Mesenteric fat pad (tissue), 1 donor: ENCODE data around the gene LARGE1. TPM values are rescaled to one million over a fixed set of nuclear protein-coding genes. Genes with fewer than 3 reads are reported as not detected.

ENCODE experiments used
- DNase-seq: peaks from one replicate; pipeline ENCODE4 v3.0.0-alpha.2; 2020; ENCODE audit warnings: low spot score
- total RNA-seq: library from RNA; stranded (reverse); fragmentation: NEBNext Ultra II Directional; extraction: Animal tissue kit (Norgen Biotek cat#: 25700); gene quantifications from one replicate; pipeline ENCODE4 v1.2.1, GENCODE V29; 2021
- donor health status: DM: yes; HTN: yes; CAD: no.

The LARGE1 gene
- total RNA-seq, 1 donor from 2014 or later, result 26.2 TPM

GRCh38 chr22:33329398-33329797, 590.9 kb downstream of the LARGE1 start:
- DNase-seq, result no peak

GRCh38 chr22:33328789-33329296, 591.4 kb downstream of the LARGE1 start:
- DNase-seq, result no peak

- no peak for DNase-seq
Measured at GRCh38 chr22:33327348-33327860, 592.9 kb downstream of the LARGE1 start.

GRCh38 chr22:33326540-33327295, 593.6 kb downstream of the LARGE1 start:
- no peak for DNase-seq

DNA sequence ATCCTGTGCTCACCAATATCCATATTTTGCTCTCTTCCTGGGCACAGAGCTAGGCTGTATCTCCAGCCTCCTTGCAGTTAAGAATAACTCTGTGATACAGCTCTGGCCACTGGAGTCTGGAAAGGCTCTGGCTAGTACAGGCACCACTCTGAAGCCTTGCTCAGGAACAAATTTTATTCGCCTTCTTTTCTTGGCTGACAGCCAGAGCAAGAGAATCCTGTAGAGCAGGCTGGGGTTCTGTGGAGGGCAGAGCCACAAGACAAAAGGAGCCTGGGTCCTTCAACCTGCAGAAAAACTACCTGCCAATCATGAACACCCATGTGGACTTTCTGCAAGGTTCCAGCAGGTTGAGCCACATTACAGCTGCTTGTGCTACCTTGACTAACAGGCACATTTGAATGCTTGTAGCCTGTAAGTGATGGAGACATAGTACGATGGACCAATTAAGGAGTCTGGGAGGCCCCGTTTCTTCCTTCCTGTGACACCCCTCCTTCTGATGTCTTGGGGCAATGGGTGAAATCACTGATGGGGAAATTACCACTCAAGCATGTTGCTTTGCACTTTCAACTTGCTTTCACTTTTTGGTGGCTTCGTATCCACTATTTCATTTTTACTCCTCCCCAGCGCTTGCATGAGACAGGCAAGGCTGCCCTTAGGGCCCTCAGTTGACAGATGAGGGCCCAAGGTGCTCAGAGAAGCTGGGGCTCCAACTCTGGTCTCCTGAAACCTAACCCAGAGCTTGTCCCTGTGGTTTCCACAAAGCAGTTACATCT, 594.9 kb downstream of the LARGE1 start:
- DNase-seq, result no peak

DNA sequence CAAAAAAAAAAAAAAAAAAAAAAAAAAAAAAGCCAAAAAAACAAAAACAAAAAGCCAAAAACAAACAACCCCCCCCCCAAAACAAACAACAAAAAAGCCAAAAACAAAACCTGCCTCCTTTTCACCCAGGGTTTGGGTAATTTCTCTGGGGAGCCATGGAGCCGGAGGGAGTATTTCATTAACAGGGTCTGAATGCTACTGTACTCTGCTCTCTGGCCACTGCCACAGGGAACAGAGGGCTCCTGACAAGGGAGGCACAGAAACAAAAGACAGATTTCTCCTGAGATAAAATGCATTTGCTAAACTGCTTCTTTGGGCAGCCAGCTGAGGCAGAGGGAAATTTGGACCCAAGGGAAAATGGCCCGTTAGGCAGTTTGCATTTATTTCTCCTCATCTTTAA, 596.0 kb downstream of the LARGE1 start:
- DNase-seq, result no peak

- DNase-seq, result no peak
Measured at GRCh38 chr22:33321466-33321865, 598.8 kb downstream of the LARGE1 start.

DNA sequence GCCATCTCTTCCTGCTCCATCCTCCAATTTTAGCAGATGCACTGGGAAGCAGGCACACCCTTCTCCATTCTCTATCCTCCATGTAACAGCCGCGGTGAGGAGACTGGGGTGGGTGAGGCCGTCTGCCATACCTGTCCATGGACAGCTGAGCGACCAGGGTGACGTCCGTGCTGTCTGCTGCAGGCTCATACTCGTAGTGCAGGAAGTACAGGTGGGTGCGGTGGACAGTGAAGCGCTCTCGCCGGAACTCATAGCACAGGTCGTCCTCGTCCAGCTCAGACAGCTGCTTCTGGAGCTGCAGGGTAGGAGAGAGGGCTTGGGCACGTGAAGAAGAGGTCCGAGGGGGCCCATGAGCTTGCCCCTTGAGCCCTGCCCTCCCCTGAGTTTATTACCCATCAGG, 604.3 kb downstream of the LARGE1 start:
- DNase-seq, result no peak

GRCh38 chr22:33315117-33315516, 605.2 kb downstream of the LARGE1 start:
- DNase-seq, result no peak

- no peak for DNase-seq
Measured at GRCh38 chr22:33314316-33314715, 606.0 kb downstream of the LARGE1 start.

- DNase-seq, result no peak
Measured at GRCh38 chr22:33303099-33303498, 617.2 kb downstream of the LARGE1 start.

- DNase-seq, result no peak
Measured at GRCh38 chr22:33302549-33302948, 617.7 kb downstream of the LARGE1 start.

DNA sequence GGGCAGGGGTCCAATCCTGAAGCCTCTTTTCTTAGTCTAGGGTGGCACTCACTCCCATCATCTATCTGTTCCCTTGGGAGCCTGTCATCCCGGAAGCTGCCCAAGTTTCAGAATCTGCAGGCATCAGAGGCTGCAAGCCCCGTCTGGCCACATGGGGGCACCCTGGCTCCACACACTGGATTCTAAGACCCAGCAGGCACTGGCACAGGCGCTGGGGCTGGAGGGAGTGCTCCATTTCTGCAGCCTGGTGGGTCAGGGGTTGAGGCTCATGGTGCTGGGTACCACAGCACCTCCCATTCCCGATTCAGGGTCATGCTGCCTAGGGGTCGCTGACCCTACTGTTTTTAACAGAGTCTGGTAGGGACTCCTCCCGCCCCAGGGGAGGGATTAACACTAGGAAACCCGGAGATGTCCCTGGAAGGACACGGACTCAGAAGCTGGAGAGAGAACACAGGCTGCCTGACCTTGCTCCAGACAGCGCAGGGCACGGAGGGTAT, 618.2 kb downstream of the LARGE1 start:
- peak; percentile 91 for DNase-seq

DNA sequence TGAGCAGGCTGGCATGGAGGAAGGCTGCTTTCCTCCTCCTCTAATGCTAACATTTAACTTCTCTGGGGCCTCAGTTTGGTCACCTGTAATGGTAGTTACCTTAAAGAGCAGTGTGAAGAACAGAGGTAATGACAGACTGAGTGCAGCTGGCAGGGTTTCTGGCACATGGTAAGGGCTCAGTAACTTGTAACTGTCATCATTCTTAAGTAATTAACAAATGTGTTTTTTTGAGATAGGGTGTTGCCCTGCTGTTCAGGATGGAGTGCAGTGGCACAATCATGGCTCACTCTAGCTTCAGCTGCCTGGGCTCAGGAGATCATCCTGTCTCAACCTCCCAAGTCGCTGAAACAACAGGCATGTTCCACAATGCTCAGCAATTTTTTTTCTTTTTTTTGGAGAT, 620.1 kb downstream of the LARGE1 start:
- DNase-seq, result no peak

- no peak for DNase-seq
Measured at GRCh38 chr22:33299245-33299956, 620.9 kb downstream of the LARGE1 start.

GRCh38 chr22:33296941-33297340, 623.3 kb downstream of the LARGE1 start:
- no peak for DNase-seq

- no peak for DNase-seq
Measured at GRCh38 chr22:33288078-33288477, 632.2 kb downstream of the LARGE1 start.

DNA sequence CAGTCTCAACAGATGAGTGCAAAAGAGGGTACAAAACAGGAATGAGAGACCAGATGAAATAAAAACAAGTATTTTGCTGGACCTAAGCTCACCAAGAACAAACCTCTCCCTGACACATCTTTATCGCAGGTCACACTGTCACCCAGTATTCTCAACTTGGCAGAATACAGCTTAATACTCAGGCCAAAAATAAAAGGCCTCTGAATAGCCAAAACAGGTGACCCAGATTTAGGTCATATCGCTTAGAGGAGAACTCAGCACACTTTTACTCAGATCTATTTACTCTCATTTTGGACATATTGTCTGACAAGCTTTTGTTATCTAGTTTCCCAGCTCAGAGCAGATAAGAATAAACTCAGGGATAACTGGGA, 645.2 kb downstream of the LARGE1 start:
- DNase-seq, result no peak

GRCh38 chr22:33274214-33275072, 645.8 kb downstream of the LARGE1 start:
- DNase-seq, result no peak

DNA sequence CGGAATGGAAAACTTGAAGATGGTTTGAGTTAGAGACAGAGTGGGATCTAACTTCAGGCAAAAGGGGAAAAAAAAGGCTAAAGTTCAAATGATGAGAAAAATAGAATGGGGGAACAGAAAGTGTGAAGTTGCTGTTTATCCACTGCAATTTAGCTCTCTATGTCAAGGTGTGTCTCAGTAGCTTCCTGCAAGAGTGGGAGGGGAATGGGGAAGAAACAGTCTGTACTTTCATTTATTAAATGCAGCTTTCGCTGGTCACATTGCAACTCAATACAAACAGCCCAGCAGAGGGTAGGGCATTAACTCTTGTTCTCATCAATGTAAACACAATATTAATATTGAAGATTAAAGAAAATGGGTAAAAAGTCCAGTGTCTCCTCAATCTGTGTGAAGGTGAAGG, 647.4 kb downstream of the LARGE1 start:
- DNase-seq, result no peak

GRCh38 chr22:33272180-33272579, 648.1 kb downstream of the LARGE1 start:
- no peak for DNase-seq
